BLaER1 treated with 17β-estradiol and CSF1 and Interleukin-3, amounts not matched to agents 10 nM and 100 nM (cell line): ENCODE data around the gene TP53I11.

Experiments used
- H3K27ac ChIP-seq, 11 experiments: shearing (Covaris generic); formaldehyde crosslinking; 2 replicates each; pipeline ENCODE4 v1.8.1; 2022
- H3K27me3 ChIP-seq, 11 experiments: shearing (Covaris generic); formaldehyde crosslinking; 2 replicates each; pipeline ENCODE4 v1.8.1; 2022
- H3K36me3 ChIP-seq, 11 experiments: shearing (Covaris generic); formaldehyde crosslinking; 2 replicates each; pipeline ENCODE4 v1.8.1; 2022
- H3K4me1 ChIP-seq, 10 experiments: shearing (Covaris generic); formaldehyde crosslinking; 2 replicates each; pipeline ENCODE4 v1.8.1; 2022
- H3K4me2 ChIP-seq, 11 experiments: shearing (Covaris generic); formaldehyde crosslinking; 2 replicates each; pipeline ENCODE4 v1.8.1; 2022
- H3K4me3 ChIP-seq, 10 experiments: shearing (Covaris generic); formaldehyde crosslinking; 2 replicates each; pipeline ENCODE4 v1.8.1; 2022
- H3K9ac ChIP-seq, 11 experiments: shearing (Covaris generic); formaldehyde crosslinking; 2 replicates each; pipeline ENCODE4 v1.8.1; 2022
- H3K9me3 ChIP-seq, 11 experiments: shearing (Covaris generic); formaldehyde crosslinking; replicated peaks in 1 of 11; 2 replicates each; pipeline ENCODE4 v1.8.1; 2022
- H4K20me1 ChIP-seq, 11 experiments: shearing (Covaris generic); formaldehyde crosslinking; 2 replicates each; pipeline ENCODE4 v1.8.1; 2022
- Cebpa-rat ChIP-seq, 11 experiments: shearing (Covaris generic); IDR thresholded peaks; 2 replicates each; pipeline ENCODE4 v1.8.1; 2022

The TP53I11 gene

DNA sequence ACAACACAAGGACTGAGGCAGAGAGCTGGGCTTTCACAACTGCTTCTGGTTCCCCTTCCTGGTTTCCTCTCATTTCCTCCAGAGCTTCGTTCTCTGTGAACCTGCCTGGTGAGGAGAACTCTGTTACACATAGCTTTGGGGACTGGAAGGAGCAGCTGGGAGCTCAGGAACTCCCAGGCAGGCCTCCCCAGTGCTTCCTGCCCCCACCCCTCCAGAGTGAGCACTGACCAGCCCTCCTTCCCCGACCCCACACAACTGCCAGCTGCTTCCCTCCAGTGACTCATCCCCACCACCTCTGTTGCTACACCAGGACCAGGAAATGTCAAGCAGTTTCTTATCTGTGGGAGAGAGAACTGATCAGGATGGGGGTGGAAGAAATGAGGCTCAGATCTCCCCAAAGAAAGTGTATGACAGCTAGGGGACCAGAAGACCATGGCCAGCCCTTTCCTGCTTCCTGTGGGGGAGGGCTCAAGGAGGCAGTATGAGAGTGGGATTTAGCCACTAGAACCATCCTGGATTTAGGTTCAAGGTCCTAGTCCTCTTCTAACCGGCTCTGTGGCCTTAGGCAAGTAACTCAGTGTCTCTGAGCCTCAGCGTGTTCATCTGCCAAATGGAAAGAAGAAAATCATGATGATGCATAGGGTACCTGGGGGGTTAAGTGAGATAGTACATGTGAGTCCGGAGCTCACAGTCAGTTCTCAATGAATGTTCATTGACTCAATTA, 4.5 kb upstream of the TP53I11 start:
- H3K4me3 ChIP-seq, result peak overlapping the region in 4 of 10 experiments; percentile 20 to 47 (median 21); a peak in 3 of 20 replicates
- no peaks in the 10 kb centered on the region for H3K9me3 ChIP-seq
- H3K4me2 ChIP-seq, result peak overlapping the region; percentile 77 to 99 (median 94)
- TF ChIP-seq Cebpa-rat (IDR thresholded peaks at IDR 0.05), result peak in 9 of 11 experiments; percentile 71 to 90 (median 85); a peak in 17 of 22 replicates
- no peaks in the 10 kb centered on the region for H3K36me3 ChIP-seq
- H3K9ac ChIP-seq, result peak overlapping the region; percentile 51 to 100 (median 78); a peak in 21 of 22 replicates
- no peaks in the 10 kb centered on the region for H4K20me1 ChIP-seq
- peaks cover 71 to 94% (median 92%) of the 10 kb centered on the region in 10 experiments for H3K4me1 ChIP-seq
- H3K27me3 ChIP-seq, result no peaks in the 10 kb centered on the region
- peak overlapping the region; percentile 67 to 99 (median 98) for H3K27ac ChIP-seq

DNA sequence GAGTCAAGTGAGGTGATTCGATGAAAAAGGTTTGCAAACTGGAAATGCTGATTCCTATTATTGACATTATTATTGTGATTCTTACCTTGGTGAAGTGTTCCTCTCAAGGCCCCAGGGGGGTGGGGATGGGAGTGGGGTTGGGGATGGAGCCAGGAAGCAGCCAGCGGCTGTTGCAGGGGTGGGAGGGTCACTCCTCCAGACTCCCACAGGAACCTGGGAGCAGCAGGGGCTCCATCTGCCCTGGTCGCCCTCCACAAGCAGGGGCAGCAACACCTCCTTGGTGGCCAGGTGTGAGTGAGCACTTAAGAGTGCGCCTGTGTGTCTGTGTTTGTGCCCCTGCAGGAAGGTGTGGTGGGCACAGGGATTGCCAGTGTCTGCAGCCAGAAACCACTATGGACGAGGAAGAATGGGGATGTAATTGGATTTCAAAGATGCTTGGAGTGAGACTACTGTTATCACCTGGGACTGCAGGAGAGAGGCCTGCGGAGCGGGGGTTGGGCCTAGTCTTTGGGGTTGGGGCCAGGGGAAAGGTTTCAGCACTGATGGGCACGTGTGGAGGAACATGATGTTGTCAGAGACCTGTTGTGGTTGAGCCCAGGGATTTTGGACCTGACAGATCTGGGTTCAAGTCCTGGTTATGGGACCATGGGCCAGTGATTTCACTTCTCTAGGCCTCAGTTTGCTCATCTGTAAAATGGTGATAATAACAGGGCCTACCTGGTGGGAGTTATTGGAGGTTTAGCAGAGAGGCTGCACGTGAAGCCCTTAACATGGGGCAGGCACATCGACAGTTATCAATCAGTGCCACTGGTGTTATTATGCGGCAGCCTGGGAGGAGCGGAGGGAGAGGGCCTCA, 3.6 kb upstream of the TP53I11 start:
- Histone ChIP-seq H3K27me3 (no peaks in the 10 kb centered on the region), H3K4me1 (peaks cover 66 to 85% (median 83%) of the 10 kb centered on the region in 10 experiments), H3K27ac (peak overlapping the region; percentile 67 to 99 (median 98)), H3K9me3 (no peaks in the 10 kb centered on the region), H3K4me3 (peak overlapping the region in 7 of 10 experiments; percentile 14 to 47 (median 20); a peak in 7 of 20 replicates), H3K4me2 (peak overlapping the region; percentile 77 to 99 (median 94)), H3K9ac (peak overlapping the region; percentile 51 to 100 (median 78); a peak in 21 of 22 replicates), H3K36me3 (no peaks in the 10 kb centered on the region), H4K20me1 (peaks cover 0 to 5% (median 1%) of the 10 kb centered on the region in 11 experiments; a peak in 11 of 22 replicates)
- TF ChIP-seq Cebpa-rat (IDR thresholded peaks at IDR 0.05), result no peak

DNA sequence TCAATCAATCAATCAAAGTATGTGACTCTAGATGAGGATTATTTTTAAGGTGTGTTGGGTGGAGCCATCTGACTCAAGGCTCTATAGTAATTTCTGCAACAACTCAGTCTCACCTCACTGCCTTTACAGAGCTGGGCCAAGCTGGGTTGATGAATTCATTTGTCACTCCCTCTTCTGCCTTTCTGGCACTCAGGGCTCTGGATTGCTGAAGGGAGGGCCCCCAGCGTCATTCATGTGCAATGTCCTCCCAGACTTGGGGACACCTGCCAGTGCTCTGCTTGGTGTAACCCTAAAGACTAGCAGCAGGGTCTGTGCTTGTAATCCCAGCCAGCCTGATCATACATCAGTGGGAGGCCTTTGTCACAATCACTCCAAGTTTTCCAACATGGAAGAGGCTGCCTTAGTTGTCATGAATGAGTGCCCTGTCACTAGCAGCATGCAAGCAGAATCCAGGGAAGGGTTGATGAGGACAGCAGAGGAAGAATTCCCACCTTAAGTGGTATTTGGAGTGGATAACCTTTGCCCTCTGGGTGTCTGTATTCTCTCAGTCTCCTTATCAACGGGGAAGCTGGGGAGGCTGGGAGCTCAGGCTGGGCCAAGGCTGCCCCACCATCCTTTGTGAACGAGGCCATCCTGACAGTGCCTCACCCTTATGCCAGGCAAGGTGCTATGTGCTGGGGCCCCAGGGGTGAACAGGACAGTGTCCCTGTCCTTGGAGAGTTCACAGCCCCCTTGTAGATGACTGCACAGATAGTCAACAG, 2.0 kb upstream of the TP53I11 start:
- peak in 1 of 11 experiments; percentile 26; a peak in 1 of 22 replicates for TF ChIP-seq Cebpa-rat (IDR thresholded peaks at IDR 0.05)
- Histone ChIP-seq H3K27me3 (no peaks in the 10 kb centered on the region), H3K27ac (peak overlapping the region in 10 of 11 experiments; percentile 2 to 99 (median 98); a peak in 18 of 22 replicates), H3K4me2 (peak overlapping the region; percentile 12 to 99 (median 89)), H4K20me1 (peaks cover 12 to 21% (median 17%) of the 10 kb centered on the region in 11 experiments; a peak in 21 of 22 replicates), H3K9ac (peak overlapping the region in 8 of 11 experiments; percentile 18 to 100 (median 76); a peak in 14 of 22 replicates), H3K4me1 (peaks cover 80 to 84% (median 81%) of the 10 kb centered on the region in 10 experiments), H3K36me3 (peaks cover 0 to 12% (median 0%) of the 10 kb centered on the region in 11 experiments; a peak in 5 of 22 replicates), H3K4me3 (no peak overlapping the region), H3K9me3 (no peaks in the 10 kb centered on the region)

DNA sequence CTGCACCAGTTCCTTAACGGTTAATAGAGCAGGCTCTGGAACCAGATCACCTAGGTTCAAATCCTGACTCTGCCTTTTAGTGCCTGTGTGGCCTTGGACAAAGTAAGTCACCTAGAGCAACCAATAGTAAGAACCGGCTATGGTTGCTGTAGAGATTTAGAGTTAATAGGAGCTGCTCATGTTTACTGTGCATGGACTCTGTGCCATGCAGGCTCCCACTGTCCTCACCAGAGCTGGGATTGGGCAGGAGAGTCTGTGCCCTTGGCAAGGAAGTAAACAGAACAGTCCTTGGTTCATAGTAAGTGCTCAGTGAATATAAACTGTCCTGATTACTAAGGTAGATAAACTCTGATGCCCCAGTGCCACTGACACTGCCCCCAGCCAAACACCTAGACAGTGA, 1.4 kb upstream of the TP53I11 start:
- Histone ChIP-seq H3K27me3 (no peaks in the 10 kb centered on the region), H3K9me3 (no peaks in the 10 kb centered on the region), H3K4me3 (no peak overlapping the region), H3K4me2 (peak overlapping the region; percentile 12 to 99 (median 89)), H3K36me3 (peaks cover 0 to 14% (median 0%) of the 10 kb centered on the region in 11 experiments; a peak in 7 of 22 replicates), H3K27ac (peak overlapping the region in 10 of 11 experiments; percentile 2 to 99 (median 98); a peak in 18 of 22 replicates), H4K20me1 (peaks cover 18 to 27% (median 23%) of the 10 kb centered on the region in 11 experiments; a peak in 21 of 22 replicates), H3K9ac (peak overlapping the region in 8 of 11 experiments; percentile 18 to 100 (median 76); a peak in 12 of 22 replicates), H3K4me1 (peaks cover 80 to 84% (median 82%) of the 10 kb centered on the region in 10 experiments)
- TF ChIP-seq Cebpa-rat (IDR thresholded peaks at IDR 0.05), result no peak

DNA sequence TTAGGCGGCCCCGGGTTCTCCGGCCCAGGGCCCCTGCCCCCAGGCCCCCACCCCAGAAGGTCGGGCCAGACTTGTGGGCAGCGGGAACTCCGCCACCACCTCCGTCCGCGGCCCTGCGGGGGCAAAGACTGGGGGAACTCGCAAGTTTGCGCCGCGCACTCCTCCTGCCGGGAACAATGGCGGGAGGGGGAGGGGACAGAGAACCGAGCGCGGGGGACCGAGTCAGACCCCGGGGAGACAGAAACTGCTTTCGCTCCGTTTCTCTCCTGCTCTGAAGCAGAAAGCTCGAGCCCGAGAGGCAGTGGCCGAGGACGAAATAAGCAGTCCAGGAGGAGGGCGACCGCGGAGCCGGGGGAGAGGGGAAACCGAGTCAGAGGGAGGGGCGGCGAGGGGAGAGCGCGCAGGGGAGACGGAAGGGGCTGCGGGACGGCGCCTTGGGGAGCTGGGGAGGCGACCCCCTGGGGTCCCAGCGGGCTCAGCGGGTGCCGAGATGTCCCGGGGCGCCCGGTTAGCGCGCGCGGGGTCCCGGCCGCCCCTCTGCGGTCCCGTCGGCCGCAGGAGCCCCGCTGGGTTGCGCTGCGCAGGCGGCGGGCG, 555 bp downstream of the TP53I11 start:
- H3K9me3 ChIP-seq, result no peaks in the 10 kb centered on the region
- H3K27me3 ChIP-seq, result no peaks in the 10 kb centered on the region
- H4K20me1 ChIP-seq, result peaks cover 37 to 46% (median 43%) of the 10 kb centered on the region in 11 experiments
- H3K36me3 ChIP-seq, result peaks cover 0 to 34% (median 9%) of the 10 kb centered on the region in 11 experiments; a peak in 14 of 22 replicates
- no peak for TF ChIP-seq Cebpa-rat (IDR thresholded peaks at IDR 0.05)
- H3K27ac ChIP-seq, result peak overlapping the region; percentile 92 to 99 (median 98)
- peaks cover 80 to 84% (median 82%) of the 10 kb centered on the region in 10 experiments for H3K4me1 ChIP-seq
- peak overlapping the region; percentile 93 to 100 (median 98) for H3K9ac ChIP-seq
- peak overlapping the region; percentile 95 to 99 (median 98) for H3K4me3 ChIP-seq
- H3K4me2 ChIP-seq, result peak overlapping the region; percentile 86 to 99 (median 97)

DNA sequence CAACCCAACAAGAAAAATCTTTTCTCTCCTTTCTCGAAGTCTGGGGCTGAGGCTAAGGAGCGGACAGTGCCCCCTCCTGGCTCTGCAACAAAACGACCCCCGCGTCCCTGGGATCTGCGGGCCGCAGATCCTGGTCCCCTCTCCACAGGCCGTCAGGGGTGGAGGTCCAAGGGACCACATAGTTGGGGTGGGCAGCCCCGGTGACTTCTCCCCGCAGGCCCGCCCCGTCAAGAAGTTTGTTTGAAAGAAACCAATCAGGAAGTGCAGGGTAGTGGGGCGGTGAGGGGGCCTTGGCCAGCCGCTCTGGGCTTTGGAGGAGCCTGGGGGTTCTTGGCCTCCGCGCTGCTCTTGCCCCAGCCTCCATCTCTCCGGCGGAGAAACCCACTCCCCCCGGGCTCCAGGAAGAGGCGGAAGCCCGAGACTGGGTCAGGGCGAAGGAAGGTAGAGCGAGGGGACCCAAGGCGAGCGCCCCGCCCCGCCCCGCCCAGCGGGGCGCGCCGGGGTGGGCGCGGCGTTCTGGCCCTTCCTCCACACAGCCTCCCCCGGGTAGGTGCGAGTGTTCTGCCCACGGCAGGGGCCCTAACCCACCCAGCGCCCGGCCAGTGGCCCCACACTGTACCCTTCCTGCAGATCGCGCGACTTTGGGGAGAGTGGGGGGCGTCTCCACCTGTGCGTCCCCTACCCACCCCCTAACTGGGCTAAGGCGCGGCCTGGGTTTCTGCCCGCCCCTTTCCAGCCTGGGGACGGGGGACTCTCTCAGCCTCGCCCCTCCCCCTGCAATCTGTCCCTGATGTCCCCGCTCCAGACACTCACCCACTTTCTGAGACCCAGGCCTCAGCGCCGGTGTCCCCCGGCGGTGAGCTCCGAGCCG, 1.3 kb downstream of the TP53I11 start:
- Histone ChIP-seq H3K27ac (peak overlapping the region; percentile 92 to 99 (median 98)), H3K4me2 (peak overlapping the region; percentile 86 to 99 (median 97)), H3K36me3 (peaks cover 0 to 41% (median 16%) of the 10 kb centered on the region in 11 experiments; a peak in 14 of 22 replicates), H3K27me3 (no peaks in the 10 kb centered on the region), H3K9ac (peak overlapping the region; percentile 93 to 100 (median 98)), H3K4me1 (peaks cover 81 to 85% (median 83%) of the 10 kb centered on the region in 10 experiments), H3K9me3 (no peaks in the 10 kb centered on the region), H4K20me1 (peaks cover 45 to 54% (median 50%) of the 10 kb centered on the region in 11 experiments), H3K4me3 (peak overlapping the region; percentile 95 to 99 (median 98))
- TF ChIP-seq Cebpa-rat (IDR thresholded peaks at IDR 0.05), result no peak

DNA sequence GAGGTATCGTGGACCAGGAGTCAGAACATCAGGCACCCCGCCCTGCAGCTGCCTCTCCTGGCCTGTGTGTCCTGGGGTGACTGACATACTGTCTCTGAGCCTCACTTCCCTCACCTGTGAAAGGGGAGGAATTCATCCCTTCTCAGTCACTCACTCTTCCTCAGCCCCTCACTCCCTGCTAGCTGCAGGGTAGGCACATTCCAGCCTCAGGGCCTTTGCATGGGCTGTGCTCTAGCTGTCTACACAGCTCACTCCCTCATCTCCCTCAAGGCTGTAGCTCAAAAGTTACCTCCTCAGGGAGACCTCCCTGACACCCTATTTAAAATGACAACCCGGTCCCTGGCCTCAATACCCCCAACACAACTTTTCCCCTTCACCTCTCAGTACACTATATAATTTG, 2.5 kb downstream of the TP53I11 start:
- no peaks in the 10 kb centered on the region for H3K27me3 ChIP-seq
- peaks cover 0 to 50% (median 22%) of the 10 kb centered on the region in 11 experiments; a peak in 14 of 22 replicates for H3K36me3 ChIP-seq
- no peak for TF ChIP-seq Cebpa-rat (IDR thresholded peaks at IDR 0.05)
- H3K4me1 ChIP-seq, result peaks cover 81 to 85% (median 83%) of the 10 kb centered on the region in 10 experiments
- H3K4me3 ChIP-seq, result peak overlapping the region in 6 of 10 experiments; percentile 3 to 99 (median 96); a peak in 9 of 20 replicates
- H4K20me1 ChIP-seq, result peaks cover 57 to 66% (median 63%) of the 10 kb centered on the region in 11 experiments
- H3K9ac ChIP-seq, result peak overlapping the region in 10 of 11 experiments; percentile 14 to 100 (median 98); a peak in 17 of 22 replicates
- H3K4me2 ChIP-seq, result peak overlapping the region; percentile 86 to 99 (median 97)
- peak overlapping the region in 7 of 11 experiments; percentile 22 to 99 (median 99); a peak in 12 of 22 replicates for H3K27ac ChIP-seq
- H3K9me3 ChIP-seq, result no peaks in the 10 kb centered on the region
